HUES48 (cell line): ENCODE data around the gene CCR6.
A peak's percentile ranks its signal among the peaks of the same experiment; 100 is the strongest.

Experiments used
- H3K27ac ChIP-seq: one replicate; pipeline ENCODE4 v1.7.0; 2013; ENCODE audit warnings: low read depth, low read length, inconsistent platforms
- H3K27me3 ChIP-seq: 2 replicates; pipeline ENCODE4 v1.6.1; 2013; ENCODE audit warnings: mild to moderate bottlenecking, low read length; ENCODE audit not compliant: control insufficient read depth, insufficient read depth
- H3K36me3 ChIP-seq: 2 replicates; pipeline ENCODE4 v1.6.1; 2013; ENCODE audit warnings: low read length; ENCODE audit not compliant: control insufficient read depth, insufficient read depth
- H3K4me1 ChIP-seq: 2 replicates; pipeline ENCODE4 v1.6.1; 2013; ENCODE audit warnings: mild to moderate bottlenecking, low read length; ENCODE audit not compliant: control insufficient read depth, insufficient read depth
- H3K4me3 ChIP-seq: 2 replicates; pipeline ENCODE4 v1.5.1; 2013; ENCODE audit warnings: mild to moderate bottlenecking, low read depth, low read length
- H3K9ac ChIP-seq: 2 replicates; pipeline ENCODE4 v1.6.1; 2013; ENCODE audit warnings: mild to moderate bottlenecking, low read depth, low read length, moderate library complexity
- H3K9me3 ChIP-seq: 2 replicates; pipeline ENCODE4 v1.6.1; 2013; ENCODE audit warnings: low read length; ENCODE audit not compliant: control insufficient read depth, insufficient read depth

The CCR6 gene

GRCh38 chr6:167130712-167131684, 8.1 kb downstream of the CCR6 start:
- Histone ChIP-seq H3K4me3 (no peak overlapping the region), H3K4me1 (no peaks in the 10 kb centered on the region), H3K27me3 (no peaks in the 10 kb centered on the region), H3K36me3 (no peaks in the 10 kb centered on the region), H3K9me3 (no peaks in the 10 kb centered on the region), H3K27ac (no peak overlapping the region), H3K9ac (no peak overlapping the region)

- Histone ChIP-seq H3K4me3 (no peak overlapping the region), H3K9me3 (no peaks in the 10 kb centered on the region), H3K27me3 (no peaks in the 10 kb centered on the region), H3K36me3 (no peaks in the 10 kb centered on the region), H3K4me1 (no peaks in the 10 kb centered on the region), H3K9ac (no peak overlapping the region), H3K27ac (no peak overlapping the region)
These were observed 11.8 kb downstream of the CCR6 start for GRCh38 chr6:167134448-167135328.

GRCh38 chr6:167136376-167136775, 13.5 kb downstream of the CCR6 start:
- Histone ChIP-seq H3K27me3 (no peaks in the 10 kb centered on the region), H3K27ac (no peak overlapping the region), H3K4me1 (peaks cover 11% of the 10 kb centered on the region; the same call in 1 of the 2 replicates), H3K9me3 (no peaks in the 10 kb centered on the region), H3K4me3 (no peak overlapping the region), H3K36me3 (no peaks in the 10 kb centered on the region), H3K9ac (no peak overlapping the region)

- no peak overlapping the region for H3K27ac ChIP-seq
- no peak overlapping the region for H3K9ac ChIP-seq
- no peak overlapping the region for H3K4me3 ChIP-seq
- H3K27me3 ChIP-seq, result no peaks in the 10 kb centered on the region
- no peaks in the 10 kb centered on the region for H3K36me3 ChIP-seq
- no peaks in the 10 kb centered on the region for H3K9me3 ChIP-seq
- peaks cover 15% of the 10 kb centered on the region; the same call in 1 of the 2 replicates for H3K4me1 ChIP-seq
These were observed 14.2 kb downstream of the CCR6 start for GRCh38 chr6:167137081-167137480.

GRCh38 chr6:167137881-167138280, 15.0 kb downstream of the CCR6 start:
- Histone ChIP-seq H3K27ac (no peak overlapping the region), H3K4me3 (no peak overlapping the region), H3K4me1 (peaks cover 16% of the 10 kb centered on the region; the same call in 1 of the 2 replicates), H3K9ac (no peak overlapping the region), H3K27me3 (no peaks in the 10 kb centered on the region), H3K36me3 (no peaks in the 10 kb centered on the region), H3K9me3 (no peaks in the 10 kb centered on the region)

GRCh38 chr6:167139761-167140160, 16.9 kb downstream of the CCR6 start:
- no peaks in the 10 kb centered on the region for H3K9me3 ChIP-seq
- no peak overlapping the region for H3K4me3 ChIP-seq
- H3K9ac ChIP-seq, result no peak overlapping the region
- no peaks in the 10 kb centered on the region for H3K36me3 ChIP-seq
- H3K4me1 ChIP-seq, result peaks cover 16% of the 10 kb centered on the region; the same call in 1 of the 2 replicates
- H3K27me3 ChIP-seq, result no peaks in the 10 kb centered on the region
- H3K27ac ChIP-seq, result no peak overlapping the region

GRCh38 chr6:167140589-167141474, 17.9 kb downstream of the CCR6 start:
- H3K9me3 ChIP-seq, result no peaks in the 10 kb centered on the region
- H3K9ac ChIP-seq, result no peak overlapping the region
- H3K27me3 ChIP-seq, result no peaks in the 10 kb centered on the region
- no peak overlapping the region for H3K4me3 ChIP-seq
- no peaks in the 10 kb centered on the region for H3K36me3 ChIP-seq
- peaks cover 18% of the 10 kb centered on the region; the same call in 1 of the 2 replicates for H3K4me1 ChIP-seq
- peak overlapping the region; percentile 13 for H3K27ac ChIP-seq

- H3K4me3 ChIP-seq, result no peak overlapping the region
- peaks cover 29% of the 10 kb centered on the region for H3K4me1 ChIP-seq
- no peak overlapping the region for H3K9ac ChIP-seq
- H3K36me3 ChIP-seq, result no peaks in the 10 kb centered on the region
- peak overlapping the region; percentile 13 for H3K27ac ChIP-seq
- H3K27me3 ChIP-seq, result no peaks in the 10 kb centered on the region
- no peaks in the 10 kb centered on the region for H3K9me3 ChIP-seq
These were observed 19.0 kb downstream of the CCR6 start for GRCh38 chr6:167141667-167142432.

- H3K4me3 ChIP-seq, result no peak overlapping the region
- no peaks in the 10 kb centered on the region for H3K27me3 ChIP-seq
- no peaks in the 10 kb centered on the region for H3K9me3 ChIP-seq
- peaks cover 34% of the 10 kb centered on the region for H3K4me1 ChIP-seq
- no peaks in the 10 kb centered on the region for H3K36me3 ChIP-seq
- H3K27ac ChIP-seq, result no peak overlapping the region
- H3K9ac ChIP-seq, result no peak overlapping the region
These were observed 19.5 kb downstream of the CCR6 start for GRCh38 chr6:167142433-167142761.

GRCh38 chr6:167143041-167143440, 20.1 kb downstream of the CCR6 start:
- no peaks in the 10 kb centered on the region for H3K36me3 ChIP-seq
- H3K4me1 ChIP-seq, result peaks cover 41% of the 10 kb centered on the region
- H3K27ac ChIP-seq, result no peak overlapping the region
- H3K4me3 ChIP-seq, result no peak overlapping the region
- no peaks in the 10 kb centered on the region for H3K27me3 ChIP-seq
- no peaks in the 10 kb centered on the region for H3K9me3 ChIP-seq
- H3K9ac ChIP-seq, result no peak overlapping the region
